Thyroid gland (tissue), 4 donors: Measurements from ENCODE around the gene CKLF. TPM values are rescaled to one million over a fixed set of nuclear protein-coding genes. Genes with fewer than 3 reads are reported as not detected.

ENCODE experiments used
- DNase-seq, 2 donors: peaks; one replicate each; pipeline ENCODE4 v3.0.0-alpha.2; 2019
- H3K27ac ChIP-seq, 3 donors: fragments of 200-600 bp; sonication (generic); 1 replicate in 2 of 3; 2 replicates in 1 of 3; pipeline ENCODE4 v1.5.1; 2016 to 2019; ENCODE audit warnings: mild to moderate bottlenecking in 1 of 3, moderate library complexity in 1 of 3
- H3K27me3 ChIP-seq: fragments of 200-600 bp; sonication (generic); one replicate; pipeline ENCODE4 v1.5.1; 2019
- H3K36me3 ChIP-seq, 2 donors: fragments of 200-600 bp; sonication (generic); one replicate each; pipeline ENCODE4 v1.5.1; 2016 to 2019
- H3K4me1 ChIP-seq, 2 donors: fragments of 200-600 bp; sonication (generic); one replicate each; pipeline ENCODE4 v1.5.1; 2017 to 2019
- H3K4me3 ChIP-seq, 3 donors: fragments of 200-600 bp; sonication (generic); replicated peaks in 1 of 3; 1 replicate in 2 of 3; 2 replicates in 1 of 3; pipeline ENCODE4 v1.5.1; 2016; ENCODE audit warnings: mild to moderate bottlenecking in 1 of 3
- H3K9me3 ChIP-seq: fragments of 200-600 bp; sonication (generic); one replicate; pipeline ENCODE4 v1.5.1; 2017
- POLR2A ChIP-seq, 2 donors: fragments of 450-650 bp; IDR thresholded peaks; one replicate each; pipeline ENCODE4 v1.6.1; 2017; ENCODE audit warnings: antibody characterized with exemption in 2 of 2, mild to moderate bottlenecking in 2 of 2, moderate library complexity in 1 of 2
- whole genome bisulfite sequencing, 2 donors: methylation state at CpG; one replicate each; pipeline ENCODE4 v1.1.5; 2017; 5-methylcytosine and 5-hydroxymethylcytosine counted together
- intact Hi-C: fragments of 100-400 bp; cut with DNase I; formaldehyde crosslinking; loops from one replicate; pipeline ENCODE4 v1.15.1; 2023
- total RNA-seq, 4 donors: library from RNA; depleted of rRNA; stranded (reverse); fragments of >200 nt; gene quantifications; one replicate each; pipeline ENCODE4 v1.2.3, GENCODE V29; 2016
- TF ChIP-seq, protein P1 (sequence below), 6 experiments: fragments of 200-600 bp in 3 of 6; fragments of 450-650 bp in 3 of 6; sonication (generic) in 3 of 6; IDR thresholded peaks; one replicate each; pipeline ENCODE4 v1.5.1; 2016 to 2019; ENCODE audit warnings: antibody characterized with exemption in 6 of 6, mild to moderate bottlenecking in 2 of 6, inconsistent platforms in 1 of 6, moderate library complexity in 1 of 6

Gene CKLF
- total RNA-seq, 4 donors from 2014 or later, result 22.1 to 79.4 (median 49.9) TPM

DNA sequence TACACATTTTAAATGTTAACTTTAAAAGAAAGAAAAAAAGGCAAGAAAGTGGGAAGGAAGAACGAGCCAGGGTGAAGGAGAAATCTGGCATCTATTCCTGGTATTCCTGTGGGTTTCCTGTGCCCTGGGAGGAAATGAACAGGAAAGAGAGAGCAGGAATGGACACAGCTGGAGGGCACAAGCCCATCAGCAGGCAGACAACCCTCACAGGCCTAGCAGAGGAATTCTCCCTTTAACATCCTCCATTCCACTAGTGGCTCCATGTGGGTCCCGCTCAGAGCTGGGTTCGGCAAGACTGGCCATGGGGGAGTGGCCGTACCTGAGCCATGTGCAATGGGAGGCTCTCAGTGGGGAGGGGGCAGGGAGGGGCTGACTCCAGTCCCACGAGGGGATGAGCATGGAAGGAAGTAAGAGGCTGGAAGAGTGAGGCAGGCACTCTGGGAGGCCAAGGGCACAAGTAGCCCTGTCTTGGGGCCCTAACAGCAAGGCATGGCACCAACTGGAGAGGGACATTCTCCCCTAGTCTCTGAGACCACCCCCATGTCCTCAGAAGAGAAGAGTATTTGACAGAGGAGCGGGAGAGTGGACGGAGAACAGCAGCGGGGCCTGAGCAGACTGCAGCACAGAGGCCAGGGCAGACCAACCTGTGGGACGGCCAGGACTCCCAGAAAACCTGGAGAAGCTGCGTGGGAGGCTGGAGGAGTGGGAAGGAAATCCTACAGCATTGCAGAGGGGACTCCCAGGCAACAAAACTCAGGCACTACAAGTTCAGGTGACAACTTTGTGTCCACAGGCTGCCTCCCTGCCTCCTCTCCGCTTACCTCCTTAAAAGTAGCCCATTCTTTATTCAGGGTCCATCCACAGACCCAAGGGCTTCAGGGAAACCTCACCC lies 32.6 kb upstream of the CKLF start:
- DNase-seq, result no peak
- Histone ChIP-seq H3K27ac (peak overlapping the region; percentile 11 to 96 (median 59)), H3K4me3 (no peak overlapping the region), H3K27me3 (no peaks in the 10 kb centered on the region), H3K36me3 (no peaks in the 10 kb centered on the region), H3K4me1 (peaks cover 69 to 87% of the 10 kb centered on the region in 2 donors), H3K9me3 (no peaks in the 10 kb centered on the region)
- no peak for TF ChIP-seq POLR2A (IDR thresholded peaks at IDR 0.05)
- TF ChIP-seq, protein P1, sequence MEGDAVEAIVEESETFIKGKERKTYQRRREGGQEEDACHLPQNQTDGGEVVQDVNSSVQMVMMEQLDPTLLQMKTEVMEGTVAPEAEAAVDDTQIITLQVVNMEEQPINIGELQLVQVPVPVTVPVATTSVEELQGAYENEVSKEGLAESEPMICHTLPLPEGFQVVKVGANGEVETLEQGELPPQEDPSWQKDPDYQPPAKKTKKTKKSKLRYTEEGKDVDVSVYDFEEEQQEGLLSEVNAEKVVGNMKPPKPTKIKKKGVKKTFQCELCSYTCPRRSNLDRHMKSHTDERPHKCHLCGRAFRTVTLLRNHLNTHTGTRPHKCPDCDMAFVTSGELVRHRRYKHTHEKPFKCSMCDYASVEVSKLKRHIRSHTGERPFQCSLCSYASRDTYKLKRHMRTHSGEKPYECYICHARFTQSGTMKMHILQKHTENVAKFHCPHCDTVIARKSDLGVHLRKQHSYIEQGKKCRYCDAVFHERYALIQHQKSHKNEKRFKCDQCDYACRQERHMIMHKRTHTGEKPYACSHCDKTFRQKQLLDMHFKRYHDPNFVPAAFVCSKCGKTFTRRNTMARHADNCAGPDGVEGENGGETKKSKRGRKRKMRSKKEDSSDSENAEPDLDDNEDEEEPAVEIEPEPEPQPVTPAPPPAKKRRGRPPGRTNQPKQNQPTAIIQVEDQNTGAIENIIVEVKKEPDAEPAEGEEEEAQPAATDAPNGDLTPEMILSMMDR (IDR thresholded peaks at IDR 0.05), result no peak
- intact Hi-C loops, result loop anchor here (5.0 kb wide), 1 partner anchor 33 kb away; the partner anchor contains the start of genes CKLF and TK2
- WGBS, 2 donors, result 84 to 87% methylated on average over 11 of the region's 11 CpGs

DNA sequence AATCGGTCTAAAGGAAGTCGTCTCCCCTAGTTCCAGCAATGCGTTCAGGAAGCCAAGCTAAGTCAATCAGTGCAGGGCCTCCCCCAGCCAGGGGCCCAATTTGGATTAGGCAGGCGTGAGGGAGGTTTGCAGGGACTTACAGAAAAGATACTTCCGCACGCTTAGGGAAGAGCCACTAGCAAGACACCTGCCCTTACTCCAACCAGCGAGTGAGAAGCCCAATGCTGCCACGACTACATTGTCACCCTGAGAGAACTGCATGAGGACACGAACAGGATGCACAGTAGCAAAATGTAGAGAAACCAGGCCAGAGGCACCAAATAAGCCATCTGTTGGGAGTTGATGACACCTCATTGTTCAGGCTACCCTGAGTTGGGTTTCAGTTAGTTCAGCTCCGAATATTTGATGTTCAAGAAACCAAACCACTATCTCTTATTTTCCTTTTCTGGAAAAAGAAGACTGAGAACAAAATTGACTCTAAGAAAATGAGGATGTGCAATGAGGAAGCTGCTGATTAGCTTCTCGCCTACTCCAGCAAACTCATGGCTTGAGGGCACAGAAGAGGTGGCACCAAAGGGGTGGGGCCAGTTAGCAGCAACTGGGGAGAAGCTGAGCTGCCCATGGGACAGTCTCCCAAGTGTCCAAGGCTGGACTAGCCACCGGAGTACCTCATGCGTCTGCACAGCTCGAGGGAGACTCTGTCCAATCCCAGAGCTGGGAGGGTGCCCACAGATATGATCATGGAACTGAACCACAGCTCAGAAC lies 31.8 kb upstream of the CKLF start:
- no peak for TF ChIP-seq POLR2A (IDR thresholded peaks at IDR 0.05)
- TF ChIP-seq, protein P1 (IDR thresholded peaks at IDR 0.05), result no peak
- peak overlapping the region in 2 of 3 donors; percentile 82 to 96 for H3K27ac ChIP-seq
- DNase-seq, result no peak
- no peaks in the 10 kb centered on the region for H3K36me3 ChIP-seq
- peaks cover 67 to 89% of the 10 kb centered on the region in 2 donors for H3K4me1 ChIP-seq
- no peaks in the 10 kb centered on the region for H3K27me3 ChIP-seq
- intact Hi-C loops, result no loop called here
- WGBS, 2 donors, result 85 to 88% methylated on average over 14 of the region's 14 CpGs
- H3K9me3 ChIP-seq, result no peaks in the 10 kb centered on the region
- no peak overlapping the region for H3K4me3 ChIP-seq

DNA sequence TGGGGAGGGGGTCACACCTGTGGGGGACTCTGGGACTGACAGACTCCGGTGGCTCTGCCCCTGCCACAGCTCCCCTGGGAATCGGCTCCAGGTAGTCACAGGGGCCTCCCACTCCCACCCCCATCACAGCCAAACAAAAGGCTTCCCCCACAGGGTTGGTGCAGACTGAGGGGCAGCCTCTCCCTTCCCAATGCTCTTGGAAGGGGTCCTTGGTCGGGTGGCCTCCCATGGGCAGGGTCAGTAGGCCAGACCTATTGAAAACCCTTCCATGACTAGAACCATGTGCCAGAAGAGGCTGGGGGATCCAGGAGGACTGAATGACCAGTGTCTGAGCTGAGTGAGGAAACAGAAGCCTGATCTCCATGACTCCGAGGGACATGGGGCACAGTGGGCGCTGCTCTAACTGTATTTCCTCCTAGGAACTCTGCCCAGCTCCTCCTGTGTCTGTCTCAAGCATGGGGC lies 31.1 kb upstream of the CKLF start:
- WGBS, 2 donors, result 86 to 88% methylated on average over 5 of the region's 5 CpGs
- Histone ChIP-seq H3K36me3 (no peaks in the 10 kb centered on the region), H3K27ac (peak overlapping the region; percentile 20 to 96 (median 82)), H3K9me3 (no peaks in the 10 kb centered on the region), H3K4me3 (no peak overlapping the region), H3K27me3 (no peaks in the 10 kb centered on the region), H3K4me1 (peaks cover 64 to 84% of the 10 kb centered on the region in 2 donors)
- TF ChIP-seq POLR2A (IDR thresholded peaks at IDR 0.05), result no peak
- TF ChIP-seq, protein P1 (IDR thresholded peaks at IDR 0.05), result no peak
- intact Hi-C loops, result no loop called here
- no peak for DNase-seq

DNA sequence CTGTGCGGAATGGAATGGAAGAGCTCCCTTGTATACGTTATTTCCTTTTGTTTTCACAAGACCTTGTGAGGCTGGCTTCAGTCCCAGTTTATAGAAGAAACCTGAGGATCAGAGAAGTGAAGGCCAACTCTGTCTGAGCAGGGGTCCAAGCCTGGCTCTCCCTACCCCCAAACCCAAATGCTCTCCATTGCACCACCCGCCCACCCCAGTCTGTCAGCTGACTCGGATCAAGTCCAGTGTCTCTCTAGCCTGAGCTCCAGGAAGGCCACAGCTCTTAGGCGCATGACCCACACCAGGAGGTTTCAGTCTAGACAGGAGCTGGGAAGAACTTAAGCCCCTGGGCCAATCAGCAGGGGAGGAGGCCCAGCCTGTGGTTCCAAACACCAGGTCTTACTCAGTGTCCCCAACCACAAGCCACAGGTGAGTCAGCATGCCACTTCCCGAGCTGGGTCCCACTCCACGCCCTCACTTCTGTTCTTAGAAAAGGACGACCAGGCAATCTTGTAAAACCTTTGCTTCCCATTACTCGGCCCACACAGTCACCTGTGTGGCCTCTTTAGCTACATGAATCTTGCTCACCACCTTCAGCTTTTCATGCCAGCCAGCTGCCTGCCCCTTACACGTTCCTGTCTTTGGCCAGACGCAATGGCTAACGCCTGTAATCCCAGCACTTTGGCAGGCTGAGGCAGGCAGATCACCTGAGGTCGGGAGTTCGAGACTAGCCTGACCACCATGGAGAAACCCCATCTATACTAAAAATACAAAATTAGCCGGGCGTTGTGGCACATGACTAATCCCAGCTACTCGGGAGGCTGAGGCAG lies 30.2 kb upstream of the CKLF start:
- DNase-seq, result peak; percentile 54 to 63
- Histone ChIP-seq H3K36me3 (no peaks in the 10 kb centered on the region), H3K9me3 (no peaks in the 10 kb centered on the region), H3K27ac (peak overlapping the region; percentile 20 to 96 (median 82)), H3K4me3 (no peak overlapping the region), H3K4me1 (peaks cover 62 to 86% of the 10 kb centered on the region in 2 donors), H3K27me3 (no peaks in the 10 kb centered on the region)
- intact Hi-C loops, result no loop called here
- no peak for TF ChIP-seq POLR2A (IDR thresholded peaks at IDR 0.05)
- TF ChIP-seq, protein P1 (IDR thresholded peaks at IDR 0.05), result no peak
- WGBS, 2 donors, result 53 to 62% methylated on average over 17 of the region's 17 CpGs
